GM12872 (cell line): ENCODE data around the gene COX5A.

Source experiments
- TF ChIP-seq, protein P1 (sequence below): IDR thresholded peaks from 3 replicates; pipeline ENCODE4 v1.5.1; 2011; ENCODE audit warnings: low read depth, mild to moderate bottlenecking, low read length, moderate library complexity; ENCODE audit not compliant: insufficient read depth

Gene COX5A

DNA sequence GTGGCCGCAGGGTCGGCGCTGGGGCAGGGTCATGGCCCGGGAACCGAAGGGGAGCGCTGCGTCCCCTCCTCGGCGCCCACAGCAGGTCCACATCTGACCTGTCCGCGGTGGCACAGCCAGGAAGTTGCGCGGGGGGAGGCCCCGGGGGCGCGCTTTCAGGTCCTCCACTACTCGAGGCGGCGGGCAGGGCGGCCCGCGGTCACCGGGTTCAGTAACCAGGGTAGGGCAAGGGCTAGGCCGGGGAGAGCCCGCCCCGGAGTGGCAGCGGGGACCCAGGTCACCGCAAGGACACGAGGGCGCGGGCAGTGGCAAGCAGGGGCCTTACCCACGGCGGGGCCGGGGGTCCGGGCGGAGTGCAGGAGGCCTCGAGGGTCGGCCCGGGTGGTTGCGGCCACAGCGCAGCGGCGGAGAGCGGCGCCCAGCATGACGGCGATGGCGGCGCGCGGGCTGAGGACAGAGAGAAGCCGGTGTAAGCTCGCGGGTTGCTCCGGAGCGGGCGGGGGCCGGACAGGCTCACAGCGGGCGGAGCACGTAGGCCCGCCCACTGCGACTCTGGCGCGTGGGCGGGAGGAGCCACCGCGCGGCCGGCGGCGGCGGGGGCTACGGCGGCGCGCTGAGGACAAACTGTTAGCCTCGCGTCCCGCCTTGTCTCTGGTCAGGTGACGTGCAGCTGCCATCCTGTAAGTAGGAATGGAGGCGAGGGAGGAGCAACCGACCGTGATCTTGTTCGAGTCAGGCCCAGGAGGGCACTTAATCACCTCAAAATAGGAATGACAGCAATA, at the start of gene COX5A:
COX5A (minus strand) TSS at position 484 of the 782 bp plus-strand sequence; CDS start at position 425, 59 bp downstream.
- TF ChIP-seq, protein P1, sequence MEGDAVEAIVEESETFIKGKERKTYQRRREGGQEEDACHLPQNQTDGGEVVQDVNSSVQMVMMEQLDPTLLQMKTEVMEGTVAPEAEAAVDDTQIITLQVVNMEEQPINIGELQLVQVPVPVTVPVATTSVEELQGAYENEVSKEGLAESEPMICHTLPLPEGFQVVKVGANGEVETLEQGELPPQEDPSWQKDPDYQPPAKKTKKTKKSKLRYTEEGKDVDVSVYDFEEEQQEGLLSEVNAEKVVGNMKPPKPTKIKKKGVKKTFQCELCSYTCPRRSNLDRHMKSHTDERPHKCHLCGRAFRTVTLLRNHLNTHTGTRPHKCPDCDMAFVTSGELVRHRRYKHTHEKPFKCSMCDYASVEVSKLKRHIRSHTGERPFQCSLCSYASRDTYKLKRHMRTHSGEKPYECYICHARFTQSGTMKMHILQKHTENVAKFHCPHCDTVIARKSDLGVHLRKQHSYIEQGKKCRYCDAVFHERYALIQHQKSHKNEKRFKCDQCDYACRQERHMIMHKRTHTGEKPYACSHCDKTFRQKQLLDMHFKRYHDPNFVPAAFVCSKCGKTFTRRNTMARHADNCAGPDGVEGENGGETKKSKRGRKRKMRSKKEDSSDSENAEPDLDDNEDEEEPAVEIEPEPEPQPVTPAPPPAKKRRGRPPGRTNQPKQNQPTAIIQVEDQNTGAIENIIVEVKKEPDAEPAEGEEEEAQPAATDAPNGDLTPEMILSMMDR = no peak

DNA sequence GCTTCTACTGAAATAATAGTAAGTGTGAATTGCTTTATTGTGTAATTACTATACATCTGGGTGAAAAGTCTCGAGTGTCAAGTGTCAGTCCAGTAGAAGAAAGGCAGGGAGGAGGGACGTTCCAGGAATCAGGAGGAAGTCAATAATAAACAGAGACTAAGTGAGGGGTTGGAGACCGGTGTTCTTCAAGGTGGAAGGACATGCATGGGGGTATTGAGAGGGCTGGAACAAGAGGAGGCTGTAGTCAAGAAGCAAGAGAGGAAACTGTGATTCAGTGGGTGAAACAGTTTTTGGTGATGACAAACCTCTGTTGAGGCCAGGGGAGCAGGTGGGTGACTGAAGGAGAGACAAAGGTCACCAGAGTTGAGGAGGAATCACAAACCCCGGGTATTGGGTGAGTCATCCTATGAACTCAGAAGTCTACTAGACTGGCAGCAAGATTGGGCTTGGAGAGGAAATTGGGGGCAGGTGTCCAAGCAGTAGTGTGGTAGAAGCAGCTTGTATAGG, 45.9 kb upstream of the COX5A start:
- TF ChIP-seq, protein P1 = no peak

DNA sequence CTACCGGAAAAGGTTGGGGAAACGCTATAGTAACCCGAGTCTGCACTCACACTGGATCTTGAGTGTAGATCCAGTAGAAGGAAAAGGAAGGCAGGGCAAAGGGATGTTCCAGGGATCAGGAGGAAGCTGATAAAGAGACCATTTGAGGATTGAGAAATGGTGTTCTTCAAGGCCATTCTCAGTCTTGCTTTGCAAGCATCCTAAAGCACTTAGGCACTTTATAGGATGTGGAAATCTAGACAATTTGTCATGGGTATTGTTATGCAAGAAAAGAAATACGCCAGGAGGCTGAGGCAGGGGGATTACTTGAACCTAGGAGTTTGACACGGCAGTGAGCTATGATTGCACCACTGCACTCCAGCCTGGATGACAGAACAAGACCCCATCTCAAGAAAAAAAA, 44.3 kb upstream of the COX5A start:
- TF ChIP-seq, protein P1 = no peak

DNA sequence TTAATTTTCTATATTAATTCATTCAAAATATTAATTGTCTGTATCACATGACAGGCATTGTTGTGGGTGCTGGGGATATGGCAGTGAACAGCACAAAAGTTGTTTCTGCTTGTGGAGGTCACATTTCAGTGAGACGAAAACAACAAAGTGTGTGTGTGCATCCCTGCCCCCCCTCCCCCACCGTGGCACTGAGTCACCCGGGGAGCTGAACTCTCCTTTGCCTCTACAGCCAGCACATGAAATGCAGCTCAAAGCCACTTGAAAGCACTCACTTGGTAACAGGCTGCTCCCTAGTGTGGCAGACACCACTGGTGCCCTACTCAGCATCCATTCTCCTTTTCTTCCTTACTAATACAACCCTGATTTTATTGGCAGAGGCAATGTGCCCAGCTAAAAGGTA, 40.6 kb upstream of the COX5A start:
- TF ChIP-seq, protein P1 = no peak

DNA sequence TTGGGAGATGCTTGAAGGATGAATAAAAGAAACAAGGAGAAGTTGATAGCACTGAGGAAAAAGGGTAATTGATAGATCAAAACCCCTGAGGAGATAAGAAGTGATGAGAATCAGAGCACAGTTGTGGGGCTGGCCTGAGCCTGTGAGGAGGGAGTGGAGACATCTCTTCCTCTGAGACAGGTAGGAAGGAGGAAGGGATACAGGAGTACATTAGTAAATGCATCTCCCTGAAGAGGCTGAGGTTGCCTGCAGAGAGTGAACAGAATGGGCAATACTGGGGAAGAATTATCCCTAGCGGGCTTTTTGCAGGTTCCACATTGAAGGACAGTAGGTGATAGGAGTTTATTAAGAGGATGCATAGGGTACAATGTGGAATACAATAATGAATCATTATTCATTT, 40.2 kb upstream of the COX5A start:
- TF ChIP-seq, protein P1 = no peak

DNA sequence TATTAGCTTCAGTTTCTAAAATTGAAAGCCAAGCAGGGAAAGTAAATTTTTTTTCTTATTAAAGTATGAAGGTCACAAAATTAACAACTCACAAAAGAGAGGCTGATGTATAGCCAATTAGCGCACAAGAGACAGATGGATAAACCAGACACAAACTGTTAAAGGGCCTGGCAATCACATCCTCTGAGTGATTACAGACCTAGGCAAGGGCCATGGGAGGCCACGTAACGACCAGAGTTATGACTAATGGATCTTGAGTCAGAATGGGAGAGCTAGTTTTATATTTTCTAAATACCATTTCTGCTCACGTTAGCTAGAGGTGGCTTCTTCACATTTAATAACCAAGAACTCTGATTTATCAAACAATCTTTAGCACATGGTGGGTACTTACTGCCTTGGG, 39.7 kb upstream of the COX5A start:
- TF ChIP-seq, protein P1 = no peak

DNA sequence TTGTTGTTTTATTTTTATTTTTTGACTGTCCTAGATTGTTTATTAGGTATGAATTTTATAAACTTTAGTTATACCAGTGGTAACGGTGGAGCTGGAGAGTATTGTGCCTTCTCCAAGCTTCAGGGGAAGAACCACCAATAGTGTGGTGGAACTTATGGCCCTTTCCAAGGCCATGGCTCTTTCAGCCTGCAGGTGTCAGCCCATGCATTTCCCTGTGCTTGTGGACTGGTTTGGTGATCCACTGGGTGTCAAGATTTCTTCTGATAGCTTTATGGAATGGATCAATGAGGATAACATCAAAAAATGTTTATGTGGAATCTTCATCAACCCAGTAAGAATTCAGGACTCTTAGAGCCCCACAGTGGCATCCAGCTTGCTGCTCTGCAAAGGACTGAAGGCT, 38.3 kb upstream of the COX5A start:
- TF ChIP-seq, protein P1 = 0 out of 3 replicates have a peak, but pooled peaks have one; percentile 4
